HUES6 (cell line): ENCODE results near the gene NGFR.

Source experiments
- H3K27ac ChIP-seq: 2 replicates; pipeline ENCODE4 v1.7.0; 2013; ENCODE audit warnings: low read depth, mild to moderate bottlenecking, low read length, inconsistent platforms
- H3K27me3 ChIP-seq: 2 replicates; pipeline ENCODE4 v1.6.1; 2013; ENCODE audit warnings: low read length; ENCODE audit not compliant: control insufficient read depth, insufficient read depth
- H3K36me3 ChIP-seq: 2 replicates; pipeline ENCODE4 v1.6.1; 2013; ENCODE audit warnings: low read length; ENCODE audit not compliant: control insufficient read depth, insufficient read depth
- H3K4me1 ChIP-seq: 2 replicates; pipeline ENCODE4 v1.6.1; 2013; ENCODE audit warnings: low read length; ENCODE audit not compliant: control insufficient read depth, insufficient read depth
- H3K4me3 ChIP-seq: 2 replicates; pipeline ENCODE4 v1.5.1; 2013; ENCODE audit warnings: low read depth, low read length
- H3K9ac ChIP-seq: one replicate; pipeline ENCODE4 v1.6.1; 2013; ENCODE audit warnings: mild to moderate bottlenecking, low read length
- H3K9me3 ChIP-seq: 2 replicates; pipeline ENCODE4 v1.6.1; 2013; ENCODE audit warnings: low read depth, low read length; ENCODE audit not compliant: control insufficient read depth, insufficient read depth

The NGFR gene

DNA sequence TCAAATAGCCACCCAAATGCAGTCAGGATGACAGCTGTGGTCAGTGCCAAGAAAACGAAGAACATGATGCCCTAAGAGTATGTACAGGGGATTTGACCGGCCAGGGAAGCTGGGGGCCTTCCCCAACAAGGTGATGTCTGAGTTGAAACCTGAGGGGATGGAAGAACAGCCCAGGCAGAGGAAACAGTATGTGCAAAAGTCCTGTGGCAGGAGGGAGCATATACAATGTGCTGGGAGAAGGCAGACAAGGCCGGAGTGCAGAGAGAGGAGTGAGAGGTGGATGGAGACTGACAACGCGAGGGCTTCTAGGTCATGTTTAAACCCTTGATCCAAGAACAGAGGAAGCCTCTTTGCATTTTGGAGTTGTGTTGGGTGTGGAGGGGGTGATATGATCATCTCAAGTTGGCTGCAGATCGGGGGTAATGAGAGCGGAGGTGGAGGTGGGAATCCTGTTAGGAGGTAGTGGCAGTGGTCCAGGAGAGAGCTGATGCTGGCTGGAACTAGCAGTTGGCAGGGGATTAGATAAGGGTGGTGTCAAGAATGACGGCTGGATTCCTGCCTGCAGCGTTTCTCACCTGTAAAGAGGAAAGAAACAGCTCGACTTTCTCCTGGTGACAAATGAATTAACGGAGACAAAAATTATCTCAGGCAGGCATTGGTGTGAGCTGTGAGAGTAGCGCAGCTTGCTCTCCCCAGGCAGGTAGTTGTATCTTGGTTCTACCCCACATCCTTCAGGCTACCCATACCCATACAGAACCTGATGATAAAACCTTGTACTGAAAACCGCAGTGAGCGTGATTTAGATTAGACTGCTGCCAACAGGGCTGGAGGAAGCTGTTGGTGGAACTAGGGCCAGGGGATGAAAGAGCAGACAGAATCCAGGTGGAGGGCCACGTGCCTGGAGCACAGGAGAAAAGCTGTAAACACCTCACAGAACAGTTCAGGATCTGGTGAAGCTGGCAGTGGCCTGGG lies 37.2 kb upstream of the NGFR start:
- Histone ChIP-seq H3K4me1 (peaks cover 31% of the 10 kb centered on the region), H3K27me3 (peaks cover 14% of the 10 kb centered on the region)

DNA sequence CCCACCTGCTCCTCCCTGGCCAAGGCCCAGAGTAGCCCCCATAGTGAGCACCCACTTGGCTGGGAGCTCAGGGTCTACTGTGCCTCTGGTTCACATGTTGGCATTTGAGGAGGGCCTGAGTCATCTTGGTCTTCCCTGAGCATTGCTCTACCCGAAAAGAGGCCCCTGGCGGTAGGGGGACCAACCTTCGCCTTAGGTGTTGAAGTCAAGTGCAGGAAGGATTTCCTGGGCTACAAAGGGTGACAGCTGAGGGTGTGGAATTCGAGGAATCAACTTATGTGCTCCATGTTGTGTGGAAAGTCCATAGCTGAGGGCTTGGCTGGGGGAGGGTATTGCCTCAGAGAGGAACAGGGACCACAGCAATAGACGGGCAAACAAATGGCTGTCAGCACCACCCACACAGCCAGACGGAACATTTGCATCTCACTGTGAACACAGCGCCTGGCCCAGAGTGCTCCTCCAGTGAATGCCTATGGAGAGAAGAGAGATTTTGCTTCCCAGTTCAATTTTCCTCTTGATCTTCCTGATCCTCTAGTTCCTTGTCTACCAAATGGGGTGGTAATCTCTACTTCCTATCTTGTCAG lies 35.6 kb upstream of the NGFR start:
- no peak overlapping the region for H3K4me3 ChIP-seq

More for the DNA sequence above, 37.2 kb upstream of the NGFR start:
- H3K36me3 ChIP-seq = no peaks in the 10 kb centered on the region
- H3K27ac ChIP-seq = no peak overlapping the region
- no peak overlapping the region for H3K4me3 ChIP-seq
- H3K9ac ChIP-seq = no peak overlapping the region
- H3K9me3 ChIP-seq = no peaks in the 10 kb centered on the region

DNA sequence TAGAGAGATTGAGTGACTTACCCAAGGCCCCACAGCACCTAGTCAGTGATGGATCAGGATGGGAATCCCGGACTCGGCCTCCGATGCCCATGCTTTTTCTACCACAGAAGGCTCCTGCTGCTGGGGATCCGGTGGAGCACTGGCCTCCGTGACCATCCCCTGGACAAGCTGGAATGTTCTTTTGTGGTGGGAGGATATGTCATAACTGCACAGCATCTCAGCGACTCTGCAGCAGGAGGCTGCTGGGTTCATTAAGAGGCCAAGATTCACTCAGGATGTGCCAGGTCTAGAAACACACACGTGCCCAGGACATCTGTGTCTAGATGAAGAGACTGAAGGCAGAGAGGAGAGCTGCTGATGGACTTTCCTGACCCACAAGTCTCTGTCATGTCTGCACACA lies 34.7 kb upstream of the NGFR start:
- Histone ChIP-seq H3K36me3 (no peaks in the 10 kb centered on the region), H3K4me3 (no peak overlapping the region), H3K9me3 (peaks cover 12% of the 10 kb centered on the region), H3K9ac (no peak overlapping the region), H3K4me1 (peaks cover 27% of the 10 kb centered on the region), H3K27me3 (peaks cover 14% of the 10 kb centered on the region), H3K27ac (no peak overlapping the region)

More for the DNA sequence above, 35.6 kb upstream of the NGFR start:
- Histone ChIP-seq H3K27me3 (peaks cover 14% of the 10 kb centered on the region), H3K27ac (no peak overlapping the region), H3K36me3 (no peaks in the 10 kb centered on the region), H3K9me3 (peaks cover 12% of the 10 kb centered on the region), H3K4me1 (peaks cover 31% of the 10 kb centered on the region), H3K9ac (no peak overlapping the region)

DNA sequence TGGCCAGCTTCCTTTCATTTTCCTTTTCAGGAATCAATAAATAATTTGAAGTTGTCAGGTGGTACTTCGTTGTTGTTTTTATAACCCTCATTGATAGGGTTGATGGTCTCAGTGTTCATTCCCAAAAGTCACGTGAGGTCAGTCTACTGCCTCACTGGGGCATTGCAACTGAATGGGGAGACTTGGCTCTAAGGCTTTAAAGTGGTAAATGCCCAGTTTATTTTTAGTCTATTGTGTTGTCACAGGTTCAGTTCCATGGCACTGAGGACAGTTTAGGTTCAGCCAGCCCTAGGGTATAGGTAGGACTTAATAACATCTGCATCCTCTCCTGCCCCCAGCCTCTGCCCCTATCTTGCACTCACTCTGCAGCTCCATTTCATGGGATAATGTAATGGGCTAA lies 33.5 kb upstream of the NGFR start:
- Histone ChIP-seq H3K4me3 (no peak overlapping the region), H3K27me3 (peaks cover 14% of the 10 kb centered on the region), H3K4me1 (peaks cover 26% of the 10 kb centered on the region), H3K36me3 (no peaks in the 10 kb centered on the region), H3K9me3 (peaks cover 12% of the 10 kb centered on the region), H3K27ac (no peak overlapping the region), H3K9ac (no peak overlapping the region)

DNA sequence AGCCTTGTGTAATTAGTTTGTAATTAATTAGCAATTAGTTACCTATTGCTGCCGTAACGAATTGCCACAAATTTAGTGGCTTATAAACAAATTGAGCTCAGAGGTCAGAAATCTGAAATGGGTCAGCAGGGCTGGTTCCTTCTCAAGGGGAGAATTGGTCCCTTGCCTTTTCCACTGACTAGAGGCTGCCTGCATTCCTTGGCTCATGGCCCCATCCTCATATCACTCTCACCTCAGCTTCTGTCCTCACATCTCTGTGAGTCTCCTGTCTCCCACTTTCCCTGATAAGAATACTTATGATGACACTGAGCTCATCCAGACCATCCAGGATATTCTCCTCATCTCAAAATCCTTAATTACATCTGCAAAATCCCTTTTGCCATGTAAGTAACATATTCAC lies 31.0 kb upstream of the NGFR start:
- H3K27me3 ChIP-seq = peaks cover 22% of the 10 kb centered on the region
- no peaks in the 10 kb centered on the region for H3K36me3 ChIP-seq
- no peak overlapping the region for H3K4me3 ChIP-seq
- peaks cover 12% of the 10 kb centered on the region for H3K9me3 ChIP-seq
- peaks cover 20% of the 10 kb centered on the region for H3K4me1 ChIP-seq
- no peak overlapping the region for H3K27ac ChIP-seq
- no peak overlapping the region for H3K9ac ChIP-seq

DNA sequence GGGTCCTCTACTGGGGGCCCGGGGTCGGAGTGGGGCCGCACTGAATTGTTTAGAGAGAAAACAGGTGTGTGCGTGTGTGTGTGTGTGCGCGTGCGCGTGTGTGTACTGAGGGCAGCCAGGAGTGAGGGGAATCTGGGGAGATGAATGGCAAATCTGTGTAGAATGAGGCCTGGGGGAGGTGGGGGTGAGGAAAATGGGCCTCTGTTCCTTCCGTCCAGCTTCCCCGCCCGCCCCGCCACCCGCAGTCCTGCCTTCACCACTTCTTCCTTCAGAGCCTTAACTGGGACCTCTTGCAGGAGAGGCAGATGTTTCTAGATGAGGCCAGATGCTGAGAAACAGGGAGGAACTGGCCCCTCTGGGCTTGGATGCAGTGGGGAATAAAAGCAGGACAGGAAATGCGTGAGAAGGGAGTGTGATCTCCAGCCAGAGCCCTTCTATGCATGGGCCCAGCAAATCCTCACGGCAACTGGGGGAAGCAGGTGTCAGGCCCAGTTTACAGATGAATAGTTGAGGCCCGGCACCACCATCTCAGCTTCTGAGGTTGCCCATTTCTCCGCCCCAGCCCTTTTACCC lies 29.7 kb upstream of the NGFR start:
- peaks cover 12% of the 10 kb centered on the region for H3K9me3 ChIP-seq
- no peak overlapping the region for H3K27ac ChIP-seq
- no peaks in the 10 kb centered on the region for H3K36me3 ChIP-seq
- no peak overlapping the region for H3K9ac ChIP-seq
- peaks cover 36% of the 10 kb centered on the region for H3K27me3 ChIP-seq
- peaks cover 12% of the 10 kb centered on the region; the same call in 1 of the 2 replicates for H3K4me1 ChIP-seq
- H3K4me3 ChIP-seq = no peak overlapping the region

DNA sequence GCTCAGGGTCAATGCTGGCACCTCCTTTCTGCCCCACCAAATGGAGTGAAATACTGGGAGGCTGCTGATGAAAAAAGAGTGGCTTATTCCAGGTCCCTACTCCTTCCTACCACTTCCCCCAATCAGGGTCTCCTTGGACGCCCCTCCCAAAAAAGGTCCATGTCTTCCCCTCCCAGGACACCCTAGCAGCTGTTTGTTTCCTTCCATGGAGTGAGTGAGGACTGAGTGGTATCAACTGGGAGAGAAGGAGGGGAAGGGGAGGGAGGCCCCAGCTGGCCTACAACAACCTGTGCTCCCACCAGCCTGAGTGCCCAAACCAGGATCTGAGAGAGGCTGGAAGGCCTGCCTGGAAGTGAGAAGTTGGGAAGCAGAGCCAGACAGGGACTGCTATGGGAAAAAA lies 28.7 kb upstream of the NGFR start:
- no peak overlapping the region for H3K9ac ChIP-seq
- no peak overlapping the region for H3K27ac ChIP-seq
- H3K9me3 ChIP-seq = peaks cover 12% of the 10 kb centered on the region
- H3K27me3 ChIP-seq = peaks cover 41% of the 10 kb centered on the region
- H3K4me1 ChIP-seq = peaks cover 22% of the 10 kb centered on the region; the same call in 1 of the 2 replicates
- no peak overlapping the region for H3K4me3 ChIP-seq
- H3K36me3 ChIP-seq = no peaks in the 10 kb centered on the region

DNA sequence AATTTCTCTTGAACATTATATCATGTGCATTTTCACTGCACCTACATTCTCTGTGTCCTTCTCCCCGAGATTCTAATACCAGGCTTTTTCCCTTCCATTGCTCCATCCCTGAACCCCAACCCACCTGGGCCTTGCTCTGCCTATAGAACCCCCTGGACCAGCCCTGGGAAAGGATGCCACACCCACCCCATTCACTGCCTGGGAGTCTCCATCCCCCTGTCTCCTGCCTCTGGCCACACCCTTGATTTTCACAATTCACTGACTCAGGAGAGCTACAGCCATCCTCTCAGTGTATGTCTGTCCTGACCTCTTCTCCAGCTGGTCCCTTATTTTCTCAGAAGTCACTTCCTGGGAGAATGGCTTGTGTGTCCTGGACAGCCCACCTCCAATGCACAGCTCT lies 27.9 kb upstream of the NGFR start:
- Histone ChIP-seq H3K27ac (no peak overlapping the region), H3K9ac (no peak overlapping the region), H3K4me3 (no peak overlapping the region), H3K27me3 (peaks cover 45% of the 10 kb centered on the region), H3K4me1 (peaks cover 25% of the 10 kb centered on the region; the same call in 1 of the 2 replicates), H3K9me3 (peaks cover 12% of the 10 kb centered on the region), H3K36me3 (no peaks in the 10 kb centered on the region)

DNA sequence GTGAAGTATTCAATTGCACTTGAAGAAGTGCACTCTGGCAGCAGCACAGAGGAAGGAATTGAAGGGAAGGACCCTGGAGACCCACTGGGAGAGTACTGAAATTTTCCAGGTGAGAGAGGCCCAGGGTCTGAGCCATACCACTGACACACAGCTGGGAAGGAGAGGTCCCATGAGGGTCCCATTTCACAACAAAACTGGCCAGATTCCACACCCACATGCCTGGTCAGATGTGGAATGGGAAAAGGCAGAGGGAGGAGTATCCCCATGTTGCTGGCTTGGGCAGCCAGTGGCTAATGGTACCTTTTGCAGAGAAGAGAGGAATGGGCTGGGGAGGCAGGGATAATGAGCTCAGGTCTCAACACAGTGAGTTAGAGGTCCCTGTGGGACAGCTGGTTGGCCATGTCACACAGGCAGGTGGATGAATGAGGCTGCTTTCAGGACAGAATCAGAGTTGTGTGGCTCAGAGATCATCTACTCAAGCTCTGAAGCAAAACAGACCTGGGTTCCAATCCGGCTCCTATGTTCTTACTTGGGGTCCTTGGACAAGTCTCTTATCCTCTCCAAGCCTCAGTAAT lies 26.2 kb upstream of the NGFR start:
- Histone ChIP-seq H3K4me3 (no peak overlapping the region), H3K4me1 (peaks cover 25% of the 10 kb centered on the region; the same call in 1 of the 2 replicates), H3K36me3 (no peaks in the 10 kb centered on the region), H3K9me3 (peaks cover 6% of the 10 kb centered on the region; the same call in 1 of the 2 replicates), H3K9ac (no peak overlapping the region), H3K27me3 (peaks cover 49% of the 10 kb centered on the region), H3K27ac (no peak overlapping the region)

DNA sequence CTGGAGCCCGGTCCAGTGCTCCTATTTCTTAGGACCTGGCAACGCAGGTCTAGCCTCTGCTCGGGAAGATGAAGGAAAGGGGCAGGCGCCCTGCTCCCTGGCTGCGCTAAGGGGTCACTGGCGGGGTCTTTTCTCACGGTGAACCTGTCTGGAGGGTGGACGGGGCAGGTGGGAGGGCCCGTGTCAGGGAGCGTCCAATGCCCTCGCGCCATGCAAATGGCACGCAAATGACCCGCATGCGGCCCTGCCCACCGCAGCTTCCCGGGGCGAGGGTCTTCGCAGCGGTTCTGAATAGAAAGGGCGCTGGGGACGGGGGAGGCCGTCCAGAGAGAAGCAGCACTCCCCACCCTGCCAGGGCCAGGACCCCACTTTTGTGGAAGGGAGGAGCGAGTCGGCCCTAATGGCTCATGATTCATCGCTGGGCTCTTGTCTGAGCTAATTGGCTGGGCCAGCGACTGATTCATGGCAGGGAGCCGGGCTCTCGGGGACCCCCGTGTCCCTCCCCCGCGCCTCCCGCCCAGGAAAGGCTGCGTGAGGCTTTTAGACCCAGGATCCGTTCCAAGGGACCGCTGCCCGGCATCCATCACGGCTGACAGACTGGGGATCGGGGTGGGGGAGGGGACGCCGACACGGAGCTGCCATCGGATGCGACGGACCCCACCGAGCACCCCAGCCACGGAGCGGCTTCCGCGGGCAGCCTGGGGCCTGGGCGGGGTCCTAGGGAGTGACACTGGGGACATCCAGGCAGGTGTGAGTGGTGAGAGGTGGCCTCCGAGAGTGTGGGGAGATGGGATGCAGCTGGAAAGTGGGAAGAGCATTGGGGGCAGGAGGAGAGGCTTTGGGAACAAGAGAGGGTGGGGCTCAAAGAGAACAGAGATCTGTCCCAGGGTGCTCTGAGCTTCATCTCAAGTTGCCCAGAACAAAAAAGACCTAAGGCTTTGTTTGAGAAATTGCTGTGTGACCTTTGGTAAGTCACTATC lies 25.0 kb upstream of the NGFR start:
- H3K27ac ChIP-seq = no peak overlapping the region
- H3K9me3 ChIP-seq = no peaks in the 10 kb centered on the region; the same call in 1 of the 2 replicates
- H3K36me3 ChIP-seq = no peaks in the 10 kb centered on the region
- peak overlapping the region; percentile 63 for H3K4me3 ChIP-seq
- peaks cover 25% of the 10 kb centered on the region; the same call in 1 of the 2 replicates for H3K4me1 ChIP-seq
- H3K27me3 ChIP-seq = peaks cover 49% of the 10 kb centered on the region
- H3K9ac ChIP-seq = no peak overlapping the region
